PC-3 (cell line): ENCODE data around the gene FTHL17. TPM values are rescaled to one million over a fixed set of nuclear protein-coding genes. Genes with fewer than 3 reads are reported as not detected.

Experiments used
- ATAC-seq: fragments of 200-7000 bp; cut with Tn5 transposase; 2 replicates; pipeline ENCODE4 v1.9.1; 2020; ENCODE audit warnings: mild to moderate bottlenecking, moderate library complexity
- BruUV-seq: library from RNA; stranded (reverse); fragments of 400-500 nt; replicated peaks from 2 replicates; lab custom pipeline; 2021; lab: Mats Ljungman, UMichigan
- CTCF ChIA-PET: fragments of 300-600 bp; sonication (Branson Sonifier 250); formaldehyde crosslinking; loops from one replicate; lab custom pipeline; 2022; ENCODE audit warnings: antibody characterized with exemption; lab: Charles Lee
- POLR2A ChIA-PET: fragments of 300-600 bp; sonication (Branson Sonifier 250); formaldehyde crosslinking; loops from one replicate; lab custom pipeline; 2022; ENCODE audit warnings: antibody characterized with exemption; ENCODE audit not compliant: unreplicated experiment; lab: Charles Lee
- DNase-seq: peaks from one replicate; pipeline ENCODE4 v3.0.0-alpha.2; 2015
- H2AFZ ChIP-seq: fragments of 300-600 bp; sonication (generic); 2 replicates; pipeline ENCODE4 v1.6.0; 2016; ENCODE audit warnings: antibody characterized with exemption, low read length
- H3F3A ChIP-seq: fragments of 300-600 bp; sonication (generic); one replicate; pipeline ENCODE4 v1.6.0; 2017; ENCODE audit warnings: antibody characterized with exemption, low read length, control low read depth, mild to moderate bottlenecking; ENCODE audit not compliant: unreplicated experiment
- H3K27ac ChIP-seq: fragments of 300-600 bp; sonication (generic); 2 replicates; pipeline ENCODE4 v1.5.1; 2016; ENCODE audit warnings: mild to moderate bottlenecking, low read length
- H3K27me3 ChIP-seq: fragments of 300-600 bp; sonication (generic); 2 replicates; pipeline ENCODE4 v1.6.1; 2016; ENCODE audit warnings: low read length, mixed read lengths
- H3K36me3 ChIP-seq: fragments of 300-600 bp; sonication (generic); 2 replicates; pipeline ENCODE4 v1.6.1; 2016; ENCODE audit warnings: low read depth, mixed run types, low read length, mixed read lengths
- H3K4me1 ChIP-seq: fragments of 300-600 bp; sonication (generic); 2 replicates; pipeline ENCODE4 v1.5.1; 2016; ENCODE audit warnings: low read length; ENCODE audit not compliant: insufficient read depth
- H3K4me2 ChIP-seq: fragments of 300-600 bp; sonication (generic); 2 replicates; pipeline ENCODE4 v1.6.0; 2016; ENCODE audit warnings: low read length
- H3K4me3 ChIP-seq: fragments of 300-600 bp; sonication (generic); 2 replicates; pipeline ENCODE4 v1.5.1; 2016; ENCODE audit warnings: mild to moderate bottlenecking, low read length, mixed read lengths
- H3K79me2 ChIP-seq: fragments of 300-600 bp; sonication (generic); 2 replicates; pipeline ENCODE4 v1.6.1; 2017; ENCODE audit warnings: low read length, mixed read lengths
- H3K9ac ChIP-seq: fragments of 300-600 bp; sonication (generic); 2 replicates; pipeline ENCODE4 v1.6.0; 2016; ENCODE audit warnings: mild to moderate bottlenecking, low read length
- H3K9me2 ChIP-seq: fragments of 300-600 bp; sonication (generic); replicated peaks from 2 replicates; pipeline ENCODE4 v1.6.1; 2016; ENCODE audit warnings: mixed run types, low read length, mixed read lengths
- H3K9me3 ChIP-seq: fragments of 300-600 bp; sonication (generic); 2 replicates; pipeline ENCODE4 v1.6.1; 2016; ENCODE audit warnings: low read length, mixed read lengths
- H4K20me1 ChIP-seq: fragments of 300-600 bp; sonication (generic); 2 replicates; pipeline ENCODE4 v1.6.1; 2016; ENCODE audit warnings: low read length, mixed read lengths
- CTCF ChIP-seq: fragments of 300-600 bp; sonication (generic); conservative IDR thresholded peaks from 2 replicates; pipeline ENCODE4 v1.5.1; 2017; ENCODE audit warnings: antibody characterized with exemption, low read depth, mild to moderate bottlenecking, low read length
- EZH2 ChIP-seq: fragments of 300-600 bp; sonication (generic); IDR thresholded peaks from one replicate; pipeline ENCODE4 v1.6.1; 2017; ENCODE audit warnings: antibody characterized with exemption, mild to moderate bottlenecking, low read length; ENCODE audit not compliant: unreplicated experiment
- EZH2phosphoT487 ChIP-seq: fragments of 300-600 bp; sonication (generic); IDR thresholded peaks from 2 replicates; pipeline ENCODE4 v1.6.1; 2018; ENCODE audit warnings: mild to moderate bottlenecking, antibody characterized with exemption, low read length, borderline replicate concordance
- intact Hi-C: fragments of 100-400 bp; cut with micrococcal nuclease; formaldehyde crosslinking; loops from 2 replicates; pipeline ENCODE4 v1.9.0; 2023
- total RNA-seq: library from RNA; depleted of rRNA; stranded (reverse); fragments of >200 nt; gene quantifications from 2 replicates; pipeline ENCODE4 v1.2.3, GENCODE V29; 2014

The FTHL17 gene
- total RNA-seq, 1 experiment from 2014 or later, result not detected

DNA sequence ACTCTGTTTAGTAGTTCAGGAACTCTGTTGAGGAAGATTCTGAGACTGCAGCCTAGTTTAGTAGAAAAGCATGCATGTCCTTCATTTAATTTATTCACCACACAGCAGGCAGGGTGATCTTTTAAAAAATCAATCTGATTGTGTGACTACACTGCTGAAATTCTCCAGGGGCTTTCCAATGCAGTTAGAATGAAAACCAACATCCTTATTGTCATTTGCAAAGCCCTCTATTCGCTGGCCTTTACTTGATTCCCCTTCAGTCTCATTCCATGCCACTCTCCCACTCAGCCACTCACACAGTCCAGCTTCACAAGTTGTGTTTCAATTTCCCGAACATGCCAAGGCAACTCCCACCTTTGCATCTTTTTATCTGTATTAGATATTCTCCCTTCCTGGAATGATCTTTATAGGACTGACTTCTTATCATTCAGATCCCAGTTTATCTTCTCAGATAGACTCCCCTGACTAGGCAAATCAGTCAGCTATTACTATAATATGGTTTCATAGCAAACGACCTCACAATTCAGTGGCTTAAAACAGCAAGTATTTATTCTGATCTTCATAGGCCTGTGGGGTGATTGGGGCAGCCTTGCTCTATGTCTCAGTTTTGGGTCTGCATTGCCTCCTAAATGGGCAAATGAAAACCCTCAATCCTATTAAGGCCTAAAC is 21.3 kb upstream of the FTHL17 start:
- intact Hi-C loops, result no loop called here

GRCh38 chrX:31092476-31092875 is 20.6 kb upstream of the FTHL17 start:
- H2AFZ ChIP-seq, result no peak overlapping the region
- TF ChIP-seq EZH2 (no peak), EZH2phosphoT487 (no peak), CTCF (no peak)
- intact Hi-C loops, result no loop called here
- no peaks in the 10 kb centered on the region for H3K79me2 ChIP-seq
- no peaks in the 10 kb centered on the region for H3K9me2 ChIP-seq
- no peak overlapping the region for H3K9ac ChIP-seq
- ATAC-seq (no peak), DNase-seq (no peak)
- H3F3A ChIP-seq, result no peaks in the 10 kb centered on the region
- CTCF ChIA-PET, result no interaction called here
- H3K27ac ChIP-seq, result no peak overlapping the region
- no peak overlapping the region for H3K4me2 ChIP-seq
- no peaks in the 10 kb centered on the region for H3K4me1 ChIP-seq
- H3K27me3 ChIP-seq, result no peaks in the 10 kb centered on the region
- H3K4me3 ChIP-seq, result no peak overlapping the region
- H4K20me1 ChIP-seq, result no peaks in the 10 kb centered on the region
- H3K36me3 ChIP-seq, result no peaks in the 10 kb centered on the region
- no TSS peak for BruUV-seq
- POLR2A ChIA-PET, result no interaction called here
- H3K9me3 ChIP-seq, result no peaks in the 10 kb centered on the region

More for the DNA sequence above, 21.3 kb upstream of the FTHL17 start:
- Histone ChIP-seq H3K9me2 (no peaks in the 10 kb centered on the region), H2AFZ (no peak overlapping the region), H3K36me3 (no peaks in the 10 kb centered on the region), H3F3A (no peaks in the 10 kb centered on the region), H3K27me3 (no peaks in the 10 kb centered on the region), H3K79me2 (no peaks in the 10 kb centered on the region), H3K9ac (no peak overlapping the region), H3K4me3 (no peak overlapping the region), H3K27ac (no peak overlapping the region), H3K4me1 (no peaks in the 10 kb centered on the region), H3K4me2 (no peak overlapping the region), H4K20me1 (no peaks in the 10 kb centered on the region), H3K9me3 (no peaks in the 10 kb centered on the region)
- DNase-seq, result no peak
- POLR2A ChIA-PET, result no interaction called here
- no peak for ATAC-seq
- no peak for TF ChIP-seq EZH2phosphoT487
- no peak for TF ChIP-seq CTCF
- TF ChIP-seq EZH2, result no peak
- CTCF ChIA-PET, result no interaction called here
- BruUV-seq, result no TSS peak

GRCh38 chrX:31091819-31092218 is 20.0 kb upstream of the FTHL17 start:
- no peak for TF ChIP-seq CTCF
- TF ChIP-seq EZH2, result no peak
- TF ChIP-seq EZH2phosphoT487, result no peak
- no peaks in the 10 kb centered on the region for H3K9me3 ChIP-seq
- no peaks in the 10 kb centered on the region for H3K79me2 ChIP-seq
- no peak for ATAC-seq
- intact Hi-C loops, result no loop called here
- no peak overlapping the region for H3K27ac ChIP-seq
- H3K9me2 ChIP-seq, result no peaks in the 10 kb centered on the region
- H3K9ac ChIP-seq, result no peak overlapping the region
- no peak overlapping the region for H3K4me3 ChIP-seq
- H3F3A ChIP-seq, result no peaks in the 10 kb centered on the region
- no peak overlapping the region for H3K4me2 ChIP-seq
- POLR2A ChIA-PET, result no interaction called here
- no peaks in the 10 kb centered on the region for H4K20me1 ChIP-seq
- H3K36me3 ChIP-seq, result no peaks in the 10 kb centered on the region
- BruUV-seq, result no TSS peak
- H3K4me1 ChIP-seq, result no peaks in the 10 kb centered on the region
- no peak for DNase-seq
- CTCF ChIA-PET, result no interaction called here
- no peaks in the 10 kb centered on the region for H3K27me3 ChIP-seq
- no peak overlapping the region for H2AFZ ChIP-seq
